Sigmoid colon (tissue), 7 donors: Measurements from ENCODE around the gene OGFOD2. TPM values are rescaled to one million over a fixed set of nuclear protein-coding genes. Genes with fewer than 3 reads are reported as not detected.

ENCODE experiments used
- DNase-seq: peaks from one replicate; pipeline ENCODE4 v3.0.0-alpha.2; 2019
- H3K27ac ChIP-seq, 4 donors: fragments of 200-600 bp; sonication (generic); one replicate each; pipeline ENCODE4 v1.5.1; 2016 to 2019; ENCODE audit warnings: mild to moderate bottlenecking in 1 of 4
- H3K27me3 ChIP-seq, 3 donors: fragments of 200-600 bp; sonication (generic); one replicate each; pipeline ENCODE4 v1.5.1; 2019; ENCODE audit warnings: mild to moderate bottlenecking in 1 of 3
- H3K36me3 ChIP-seq, 4 donors: fragments of 200-600 bp; sonication (generic); one replicate each; pipeline ENCODE4 v1.5.1; 2016 to 2019
- H3K4me1 ChIP-seq, 4 donors: fragments of 200-600 bp; sonication (generic); one replicate each; pipeline ENCODE4 v1.5.1; 2017 to 2019
- H3K4me3 ChIP-seq, 4 donors: fragments of 200-600 bp; sonication (generic); one replicate each; pipeline ENCODE4 v1.5.1; 2017 to 2019; ENCODE audit warnings: mild to moderate bottlenecking in 2 of 4, moderate library complexity in 1 of 4
- H3K9me3 ChIP-seq, 4 donors: fragments of 200-600 bp in 3 of 4; sonication (generic) in 3 of 4; one replicate each; pipeline versions ENCODE4 v1.5.1 to v1.6.1; 2013 to 2019
- CTCF ChIP-seq, 4 experiments: fragments of 450-650 bp in 3 of 4; fragments of 200-600 bp in 1 of 4; IDR thresholded peaks; one replicate each; pipeline ENCODE4 v1.5.1; 2016 to 2019; ENCODE audit warnings: antibody characterized with exemption in 4 of 4, mild to moderate bottlenecking in 3 of 4, moderate library complexity in 2 of 4
- EP300 ChIP-seq, 4 donors: sonication (generic); formaldehyde crosslinking; IDR thresholded peaks; one replicate each; pipeline ENCODE4 v1.6.1; 2017; ENCODE audit warnings: antibody characterized with exemption in 4 of 4
- POLR2A ChIP-seq, 2 donors: fragments of 450-650 bp; IDR thresholded peaks; one replicate each; pipeline ENCODE4 v1.6.1; 2016; ENCODE audit warnings: antibody characterized with exemption in 2 of 2, mild to moderate bottlenecking in 2 of 2, moderate library complexity in 2 of 2
- POLR2AphosphoS5 ChIP-seq, 4 donors: sonication (generic); formaldehyde crosslinking; IDR thresholded peaks; one replicate each; pipeline ENCODE4 v1.6.1; 2017; ENCODE audit warnings: antibody characterized with exemption in 4 of 4
- WGBS, 2 donors: extraction: QIAGEN DNeasy Blood & Tissue Kit; methylation state at CpG; one replicate each; pipeline ENCODE4 v1.1.7; 2013; 5-methylcytosine and 5-hydroxymethylcytosine counted together
- intact Hi-C: fragments of 100-400 bp; cut with DNase I; formaldehyde crosslinking; loops from one replicate; pipeline ENCODE4 v1.15.1; 2023
- polyA plus RNA-seq, 3 donors: library from polyadenylated mRNA; stranded (reverse); fragments of 200-250 nt; gene quantifications; one replicate each; pipeline ENCODE4 v1.2.3, GENCODE V29; 2013
- total RNA-seq, 4 donors: library from RNA; depleted of rRNA; stranded (reverse); fragments of >200 nt; gene quantifications; one replicate each; pipeline ENCODE4 v1.1.0, GENCODE V29; 2016
- donor health status: healthy with polysubstance abuse.
- donor health status: Bipolar disorder and iron deficiency.
- donor health status: healthy.

The OGFOD2 gene
- total RNA-seq (10 to 100 TPM in 2 of 4 donors, 1 to 10 TPM in 2; 8.1 to 13.6 (median 9.4) TPM), polyA plus RNA-seq (10 to 100 TPM; 10.2 to 26.5 (median 17.8) TPM)

GRCh38 chr12:122974892-122975789 lies at the start of gene OGFOD2:
TSS of gene OGFOD2 (plus strand) at chr12:122975244. CDS start at chr12:122975252, 8 bp downstream.
- DNase-seq, result peak; percentile 95
- Histone ChIP-seq H3K27ac (peak within 1 kb of the TSS; percentile 97 to 99 (median 98)), H3K27me3 (no peaks in the 10 kb centered on the region), H3K36me3 (peaks cover 0 to 7% (median 0%) of the 10 kb centered on the region in 4 donors), H3K4me1 (peaks cover 0 to 49% (median 46%) of the 10 kb centered on the region in 4 donors), H3K4me3 (peak within 1 kb of the TSS; percentile 84 to 96 (median 89)), H3K9me3 (no peaks in the 10 kb centered on the region)
- TF ChIP-seq EP300 (IDR thresholded peaks at IDR 0.05) (no peak), CTCF (IDR thresholded peaks at IDR 0.05) (no peak), POLR2A (IDR thresholded peaks at IDR 0.05) (no peak), POLR2AphosphoS5 (IDR thresholded peaks at IDR 0.05) (peak; percentile 47 to 76 (median 72))
- intact Hi-C loops, result loop anchor here (2.0 kb wide), 1 partner anchor 258 kb away; the partner anchor contains the start of genes MPHOSPH9 and MTRFR
- WGBS, 2 donors, result 0% methylated on average over 66 of the region's 66 CpGs

DNA sequence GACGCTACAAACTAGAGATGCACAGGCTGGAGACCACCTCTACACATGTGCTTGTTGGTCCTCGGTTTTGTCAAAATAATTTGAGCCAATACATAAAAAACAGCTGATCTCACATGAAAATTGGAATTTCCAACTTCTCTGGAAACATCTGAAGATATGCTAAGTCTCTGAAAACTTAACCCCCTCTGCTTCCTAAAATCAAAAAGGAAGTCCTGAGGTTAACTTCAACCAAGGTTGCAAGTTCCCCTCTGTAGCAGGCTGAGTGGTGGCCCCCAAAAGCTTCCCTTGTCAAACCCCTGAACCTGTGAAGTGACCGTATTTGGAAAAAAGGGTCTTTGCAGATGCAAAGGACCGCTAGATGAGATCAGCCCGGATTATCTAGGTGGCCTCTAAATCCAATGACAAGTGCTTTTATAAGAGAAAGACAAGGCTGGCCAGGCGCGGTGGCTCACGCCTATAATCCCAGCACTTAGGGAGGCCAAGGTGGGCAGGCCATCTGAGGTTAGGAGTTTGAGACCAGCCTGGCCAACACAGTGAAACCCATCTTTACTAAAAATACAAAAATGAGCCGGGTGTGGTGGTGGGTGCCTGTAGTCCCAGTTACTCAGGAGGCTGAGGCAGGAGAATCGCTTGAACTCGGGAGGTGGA lies 47.2 kb upstream of the OGFOD2 start:
- H3K36me3 ChIP-seq, result peaks cover 0 to 6% (median 0%) of the 10 kb centered on the region in 4 donors
- intact Hi-C loops, result no loop called here
- H3K27me3 ChIP-seq, result no peaks in the 10 kb centered on the region
- WGBS, 2 donors, result 83 to 93% methylated on average over 11 of the region's 11 CpGs
- H3K4me1 ChIP-seq, result no peaks in the 10 kb centered on the region
- no peak overlapping the region for H3K4me3 ChIP-seq
- H3K9me3 ChIP-seq, result no peaks in the 10 kb centered on the region
- DNase-seq, result no peak
- no peak overlapping the region for H3K27ac ChIP-seq
- TF ChIP-seq POLR2A (IDR thresholded peaks at IDR 0.05) (no peak), CTCF (IDR thresholded peaks at IDR 0.05) (no peak), EP300 (IDR thresholded peaks at IDR 0.05) (no peak), POLR2AphosphoS5 (IDR thresholded peaks at IDR 0.05) (no peak)

DNA sequence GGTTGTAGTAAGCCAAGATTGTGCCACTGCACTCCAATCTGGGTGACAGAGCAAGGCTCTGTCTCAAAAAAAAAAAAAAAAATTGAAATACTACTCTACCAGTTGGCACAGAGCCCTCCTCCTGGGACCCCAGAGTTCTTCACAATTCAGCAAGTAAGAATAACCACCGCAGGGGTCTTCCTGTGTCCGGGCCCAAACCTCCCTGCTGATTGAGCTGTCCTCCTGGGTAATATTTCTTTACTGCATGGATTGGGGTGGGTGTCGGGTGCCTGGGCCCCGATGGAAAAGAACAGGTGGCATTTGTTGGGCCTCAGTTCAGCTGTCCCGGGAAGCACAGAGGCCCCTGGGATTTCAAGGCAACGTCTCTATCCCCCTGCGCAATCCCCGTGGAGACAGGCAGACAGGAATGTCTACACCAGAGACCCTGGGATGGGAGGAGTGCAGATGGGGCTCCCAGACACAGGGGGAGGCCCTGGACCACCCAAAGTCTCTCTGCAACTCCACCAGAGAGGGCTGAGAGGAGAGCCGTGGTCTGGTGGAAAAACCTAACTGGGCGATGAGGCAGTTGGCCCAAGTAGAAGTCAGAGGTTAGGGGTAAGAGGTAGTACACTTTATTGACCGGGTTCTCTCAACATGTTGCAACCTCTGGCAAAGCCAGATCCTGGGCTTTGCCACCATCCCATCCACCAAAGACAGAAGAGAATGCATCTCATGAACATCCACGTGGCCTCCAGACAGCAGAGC lies 46.5 kb upstream of the OGFOD2 start:
- 87 to 92% methylated on average over 12 of the region's 12 CpGs for WGBS, 2 donors
- Histone ChIP-seq H3K4me1 (no peaks in the 10 kb centered on the region), H3K4me3 (no peak overlapping the region), H3K9me3 (no peaks in the 10 kb centered on the region), H3K36me3 (peaks cover 0 to 6% (median 0%) of the 10 kb centered on the region in 4 donors), H3K27me3 (no peaks in the 10 kb centered on the region), H3K27ac (no peak overlapping the region)
- TF ChIP-seq EP300 (IDR thresholded peaks at IDR 0.05) (no peak), CTCF (IDR thresholded peaks at IDR 0.05) (no peak)
- DNase-seq, result no peak
- intact Hi-C loops, result no loop called here

DNA sequence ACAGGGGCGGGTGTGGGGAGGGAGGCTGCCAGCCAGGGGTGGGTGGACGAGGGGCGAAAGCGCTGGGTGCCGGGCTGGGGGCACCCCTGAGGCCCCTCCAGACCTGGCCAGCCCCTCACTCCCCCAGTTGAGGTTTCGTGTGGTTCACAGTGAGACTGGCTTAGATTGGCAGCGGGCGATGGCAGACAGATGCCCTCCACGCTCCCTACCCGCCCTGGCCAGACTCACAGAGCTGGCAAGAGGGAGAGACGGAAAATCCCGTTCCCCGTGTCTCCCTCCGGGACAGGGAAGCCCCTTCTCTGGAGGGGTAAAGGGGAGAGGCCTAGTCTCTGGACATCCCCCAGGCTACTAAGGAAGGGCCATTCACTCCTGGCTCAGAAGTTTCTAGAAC lies 45.9 kb upstream of the OGFOD2 start:
- Histone ChIP-seq H3K36me3 (peaks cover 0 to 6% (median 0%) of the 10 kb centered on the region in 4 donors), H3K27me3 (no peaks in the 10 kb centered on the region), H3K27ac (no peak overlapping the region), H3K9me3 (no peaks in the 10 kb centered on the region), H3K4me1 (no peaks in the 10 kb centered on the region), H3K4me3 (no peak overlapping the region)
- no peak for DNase-seq
- intact Hi-C loops, result no loop called here
- TF ChIP-seq CTCF (IDR thresholded peaks at IDR 0.05), result no peak
- no peak for TF ChIP-seq POLR2AphosphoS5 (IDR thresholded peaks at IDR 0.05)
- WGBS, 2 donors, result 92 to 93% methylated on average over 14 of the region's 14 CpGs
